HG02981 (cell line): ENCODE measurements around the gene DSG4.

ENCODE experiments used
- ATAC-seq: cut with Tn5 transposase; IDR thresholded peaks from one replicate; pipeline ENCODE4 v1.9.1; 2021; ENCODE audit warnings: mild to moderate bottlenecking, moderate library complexity; ENCODE audit not compliant: unreplicated experiment

DSG4 gene

GRCh38 chr18:31446854-31447253 lies 70.3 kb downstream of the DSG4 start:
- ATAC-seq = no peak

- ATAC-seq = no peak
Observed at GRCh38 chr18:31447530-31448191, 71.1 kb downstream of the DSG4 start, which contains the start of gene DSG3. TSS of gene DSG3 (plus strand) at chr18:31447741. CDS start at chr18:31447878, 137 bp downstream.

- ATAC-seq = no peak
Observed at GRCh38 chr18:31450409-31450808, 73.8 kb downstream of the DSG4 start.

GRCh38 chr18:31451625-31452024 lies 75.0 kb downstream of the DSG4 start:
- no peak for ATAC-seq

- ATAC-seq = no peak
Observed at GRCh38 chr18:31454066-31454708, 77.6 kb downstream of the DSG4 start.
